ENCODE results near the gene ZDHHC14.
A peak's percentile ranks its signal among the peaks of the same experiment; 100 is the strongest.

Gene ZDHHC14

DNA sequence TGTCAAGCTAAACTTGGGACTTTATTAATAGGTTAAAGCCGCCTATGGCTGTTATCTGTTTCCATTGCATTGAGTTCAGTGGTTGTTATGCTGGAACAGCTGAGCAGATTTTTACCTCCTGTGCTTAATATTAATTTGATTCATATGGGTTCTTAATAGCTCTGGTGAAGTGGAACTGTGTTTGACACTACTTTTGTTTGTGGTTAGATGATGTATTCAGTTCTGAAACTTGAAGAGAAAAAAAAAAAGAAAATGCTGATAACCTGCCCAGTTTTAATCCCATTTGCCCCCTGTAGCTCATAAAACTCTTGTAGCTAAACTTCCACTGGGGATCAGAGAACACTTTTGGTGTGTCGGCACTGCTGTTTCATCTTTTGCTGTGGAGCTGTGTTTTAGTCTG, 117.8 kb downstream of the ZDHHC14 start:
- TF ChIP-seq, protein P1, sequence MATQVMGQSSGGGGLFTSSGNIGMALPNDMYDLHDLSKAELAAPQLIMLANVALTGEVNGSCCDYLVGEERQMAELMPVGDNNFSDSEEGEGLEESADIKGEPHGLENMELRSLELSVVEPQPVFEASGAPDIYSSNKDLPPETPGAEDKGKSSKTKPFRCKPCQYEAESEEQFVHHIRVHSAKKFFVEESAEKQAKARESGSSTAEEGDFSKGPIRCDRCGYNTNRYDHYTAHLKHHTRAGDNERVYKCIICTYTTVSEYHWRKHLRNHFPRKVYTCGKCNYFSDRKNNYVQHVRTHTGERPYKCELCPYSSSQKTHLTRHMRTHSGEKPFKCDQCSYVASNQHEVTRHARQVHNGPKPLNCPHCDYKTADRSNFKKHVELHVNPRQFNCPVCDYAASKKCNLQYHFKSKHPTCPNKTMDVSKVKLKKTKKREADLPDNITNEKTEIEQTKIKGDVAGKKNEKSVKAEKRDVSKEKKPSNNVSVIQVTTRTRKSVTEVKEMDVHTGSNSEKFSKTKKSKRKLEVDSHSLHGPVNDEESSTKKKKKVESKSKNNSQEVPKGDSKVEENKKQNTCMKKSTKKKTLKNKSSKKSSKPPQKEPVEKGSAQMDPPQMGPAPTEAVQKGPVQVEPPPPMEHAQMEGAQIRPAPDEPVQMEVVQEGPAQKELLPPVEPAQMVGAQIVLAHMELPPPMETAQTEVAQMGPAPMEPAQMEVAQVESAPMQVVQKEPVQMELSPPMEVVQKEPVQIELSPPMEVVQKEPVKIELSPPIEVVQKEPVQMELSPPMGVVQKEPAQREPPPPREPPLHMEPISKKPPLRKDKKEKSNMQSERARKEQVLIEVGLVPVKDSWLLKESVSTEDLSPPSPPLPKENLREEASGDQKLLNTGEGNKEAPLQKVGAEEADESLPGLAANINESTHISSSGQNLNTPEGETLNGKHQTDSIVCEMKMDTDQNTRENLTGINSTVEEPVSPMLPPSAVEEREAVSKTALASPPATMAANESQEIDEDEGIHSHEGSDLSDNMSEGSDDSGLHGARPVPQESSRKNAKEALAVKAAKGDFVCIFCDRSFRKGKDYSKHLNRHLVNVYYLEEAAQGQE (IDR thresholded peaks at IDR 0.05; ENCODE audit: insufficient replicate concordance, low read depth): no peak
- TF ChIP-seq GABPA (IDR thresholded peaks at IDR 0.05; ENCODE audit: low read depth) (no peak), SPI1 (IDR thresholded peaks at IDR 0.05; ENCODE audit: borderline replicate concordance, low read depth) (no peak), POLR2AphosphoS5 (IDR thresholded peaks at IDR 0.05; ENCODE audit: low read depth) (no peak)
- TF ChIP-seq, protein P2, sequence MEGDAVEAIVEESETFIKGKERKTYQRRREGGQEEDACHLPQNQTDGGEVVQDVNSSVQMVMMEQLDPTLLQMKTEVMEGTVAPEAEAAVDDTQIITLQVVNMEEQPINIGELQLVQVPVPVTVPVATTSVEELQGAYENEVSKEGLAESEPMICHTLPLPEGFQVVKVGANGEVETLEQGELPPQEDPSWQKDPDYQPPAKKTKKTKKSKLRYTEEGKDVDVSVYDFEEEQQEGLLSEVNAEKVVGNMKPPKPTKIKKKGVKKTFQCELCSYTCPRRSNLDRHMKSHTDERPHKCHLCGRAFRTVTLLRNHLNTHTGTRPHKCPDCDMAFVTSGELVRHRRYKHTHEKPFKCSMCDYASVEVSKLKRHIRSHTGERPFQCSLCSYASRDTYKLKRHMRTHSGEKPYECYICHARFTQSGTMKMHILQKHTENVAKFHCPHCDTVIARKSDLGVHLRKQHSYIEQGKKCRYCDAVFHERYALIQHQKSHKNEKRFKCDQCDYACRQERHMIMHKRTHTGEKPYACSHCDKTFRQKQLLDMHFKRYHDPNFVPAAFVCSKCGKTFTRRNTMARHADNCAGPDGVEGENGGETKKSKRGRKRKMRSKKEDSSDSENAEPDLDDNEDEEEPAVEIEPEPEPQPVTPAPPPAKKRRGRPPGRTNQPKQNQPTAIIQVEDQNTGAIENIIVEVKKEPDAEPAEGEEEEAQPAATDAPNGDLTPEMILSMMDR (IDR thresholded peaks at IDR 0.05; ENCODE audit: insufficient read depth, low read length): no peak

DNA sequence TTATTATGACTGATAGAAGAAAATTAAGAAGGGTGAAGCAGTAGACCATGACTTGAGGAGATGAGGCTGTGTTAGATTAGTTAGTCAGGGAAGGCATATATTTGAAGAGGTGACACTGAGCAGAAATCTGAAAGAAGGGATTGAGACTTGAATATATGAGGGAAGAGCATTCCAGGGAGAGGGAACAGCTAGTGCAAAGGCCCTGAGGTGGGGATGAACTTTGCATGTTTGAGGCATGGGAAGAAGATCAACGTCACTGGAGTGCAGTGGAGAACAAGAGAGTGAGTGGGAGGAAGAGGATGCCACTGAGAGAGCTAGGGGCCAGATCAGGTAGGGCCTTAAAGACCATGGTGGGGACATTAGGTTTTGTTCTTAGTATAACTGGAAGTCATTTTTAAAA, 119.0 kb downstream of the ZDHHC14 start:
- H3K27me3 ChIP-seq (ENCODE audit: insufficient read depth, poor library complexity, severe bottlenecking): no peaks in the 10 kb centered on the region
- H3K27ac ChIP-seq (replicated peaks): no peak overlapping the region
- no peak for DNase-seq (ENCODE audit: low read depth in 1 of 2, low spot score in 1 of 2)
- TF ChIP-seq SPI1 (IDR thresholded peaks at IDR 0.05; ENCODE audit: borderline replicate concordance, low read depth) (no peak), GABPA (IDR thresholded peaks at IDR 0.05; ENCODE audit: low read depth) (no peak)
- TF ChIP-seq, protein P2 (IDR thresholded peaks at IDR 0.05; ENCODE audit: insufficient read depth, low read length): no peak
- no peak overlapping the region for H3K4me3 ChIP-seq (replicated peaks; ENCODE audit: insufficient read depth, low read length)

More for the DNA sequence above, 117.8 kb downstream of the ZDHHC14 start:
- H3K27ac ChIP-seq (replicated peaks): no peak overlapping the region
- no peaks in the 10 kb centered on the region for H3K27me3 ChIP-seq (ENCODE audit: insufficient read depth, poor library complexity, severe bottlenecking)
- no peak overlapping the region for H3K4me3 ChIP-seq (replicated peaks; ENCODE audit: insufficient read depth, low read length)
- no peak for DNase-seq (ENCODE audit: low read depth in 1 of 2, low spot score in 1 of 2)

DNA sequence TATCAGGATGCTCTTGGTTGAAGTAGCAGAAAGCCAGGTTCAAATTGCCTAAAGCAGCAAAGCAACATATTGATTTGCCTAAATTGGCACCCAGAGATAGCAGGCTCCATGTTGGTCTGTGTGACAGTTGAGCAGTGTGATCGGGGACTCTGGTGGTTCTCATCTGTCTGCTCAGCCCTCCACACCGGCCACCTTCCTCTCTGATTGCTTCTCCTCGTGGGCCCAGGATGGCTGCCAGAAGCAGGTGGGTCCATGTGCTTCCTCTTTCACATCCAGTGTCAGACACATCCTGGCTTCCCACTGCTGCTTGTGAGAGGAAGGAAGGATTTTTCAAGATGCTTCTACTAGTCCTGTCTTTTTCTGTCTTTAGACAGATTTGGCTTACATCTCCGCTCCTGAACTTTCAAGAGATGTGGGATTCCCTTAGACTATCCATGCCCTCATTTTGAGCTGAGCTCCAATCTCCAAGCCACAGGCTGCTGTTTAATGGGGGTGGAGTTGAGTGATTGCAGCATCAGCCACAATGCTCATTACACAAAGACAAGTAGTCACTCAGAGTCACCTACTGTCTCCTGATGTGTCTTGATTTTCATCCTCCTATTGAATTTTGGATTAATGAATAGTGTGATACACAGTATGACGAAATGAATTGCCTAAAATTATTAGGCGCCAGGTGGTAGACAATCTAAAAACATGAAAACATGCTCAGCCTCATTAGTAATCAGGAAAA, 122.2 kb downstream of the ZDHHC14 start:
- DNase-seq (ENCODE audit: low read depth in 1 of 2, low spot score in 1 of 2): peak; percentile 28 to 30
- Histone ChIP-seq H3K27me3 (ENCODE audit: insufficient read depth, poor library complexity, severe bottlenecking) (no peaks in the 10 kb centered on the region), H3K4me3 (replicated peaks; ENCODE audit: insufficient read depth, low read length) (no peak overlapping the region), H3K27ac (replicated peaks) (no peak overlapping the region)
- TF ChIP-seq GABPA (IDR thresholded peaks at IDR 0.05; ENCODE audit: low read depth) (no peak), SPI1 (IDR thresholded peaks at IDR 0.05; ENCODE audit: borderline replicate concordance, low read depth) (no peak), POLR2AphosphoS5 (IDR thresholded peaks at IDR 0.05; ENCODE audit: low read depth) (no peak)
- TF ChIP-seq, protein P2 (IDR thresholded peaks at IDR 0.05; ENCODE audit: insufficient read depth, low read length): no peak
- TF ChIP-seq, protein P1 (IDR thresholded peaks at IDR 0.05; ENCODE audit: insufficient replicate concordance, low read depth): no peak
